Fibroblast of lung (primary cell): ENCODE results near the gene SIGLEC11.

ENCODE experiments used
- CTCF ChIP-seq, 2 donors: IDR thresholded peaks in 1 of 2; conservative IDR thresholded peaks in 1 of 2; 1 replicate in 1 of 2; 2 replicates in 1 of 2; pipeline ENCODE4 v1.5.1; 2011 to 2012; ENCODE audit warnings: low read length in 2 of 2, control low read depth in 1 of 2, inconsistent platforms in 1 of 2, low read depth in 1 of 2, mild to moderate bottlenecking in 1 of 2
- EZH2 ChIP-seq: IDR thresholded peaks from 2 replicates; pipeline ENCODE4 v1.5.1; 2012; ENCODE audit warnings: low read length, control low read depth, mild to moderate bottlenecking; ENCODE audit errors: missing control alignments

GRCh38 chr19:49987159-49987698 is 26.3 kb upstream of the SIGLEC11 start:
- no peak for TF ChIP-seq EZH2
- peak in 1 of 2 donors; percentile 19 for TF ChIP-seq CTCF (conservative IDR thresholded peaks at IDR 0.05 in 1 of 2, IDR thresholded peaks at IDR 0.05 in 1 of 2; ENCODE audit: low read depth in 1 of 2, low read length in 2 of 2)
